WERI-Rb-1 (cell line): ENCODE results near the gene COG8.
A peak's percentile ranks its signal among the peaks of the same experiment; 100 is the strongest.

Experiments
- DNase-seq: peaks from one replicate; pipeline ENCODE4 v3.0.0-alpha.2; 2020
- H3K27ac ChIP-seq: fragments of 250-450 bp; sonication (Bioruptor Pico); 2 replicates; pipeline ENCODE4 v1.5.1; 2020; ENCODE audit warnings: mild to moderate bottlenecking, moderate library complexity
- H3K27me3 ChIP-seq: fragments of 250-450 bp; sonication (Bioruptor Pico); 2 replicates; pipeline ENCODE4 v1.5.1; 2021; ENCODE audit warnings: mild to moderate bottlenecking, low read depth, moderate library complexity; ENCODE audit not compliant: insufficient read depth, severe bottlenecking
- H3K36me3 ChIP-seq: fragments of 250-450 bp; sonication (Bioruptor Pico); 2 replicates; pipeline ENCODE4 v1.5.1; 2020; ENCODE audit warnings: mild to moderate bottlenecking, moderate library complexity
- H3K4me3 ChIP-seq: 2 replicates; pipeline ENCODE4 v1.5.1; 2011; ENCODE audit warnings: low read depth, mild to moderate bottlenecking, control low read depth, low read length
- H3K9me3 ChIP-seq: fragments of 250-450 bp; sonication (Bioruptor Pico); 2 replicates; pipeline ENCODE4 v1.5.1; 2021; ENCODE audit warnings: mild to moderate bottlenecking, moderate library complexity; ENCODE audit not compliant: severe bottlenecking
- CTCF ChIP-seq: IDR thresholded peaks from 2 replicates; pipeline ENCODE4 v1.5.1; 2011; ENCODE audit warnings: low read depth, mild to moderate bottlenecking, control low read depth, inconsistent platforms, low read length

The COG8 gene

DNA sequence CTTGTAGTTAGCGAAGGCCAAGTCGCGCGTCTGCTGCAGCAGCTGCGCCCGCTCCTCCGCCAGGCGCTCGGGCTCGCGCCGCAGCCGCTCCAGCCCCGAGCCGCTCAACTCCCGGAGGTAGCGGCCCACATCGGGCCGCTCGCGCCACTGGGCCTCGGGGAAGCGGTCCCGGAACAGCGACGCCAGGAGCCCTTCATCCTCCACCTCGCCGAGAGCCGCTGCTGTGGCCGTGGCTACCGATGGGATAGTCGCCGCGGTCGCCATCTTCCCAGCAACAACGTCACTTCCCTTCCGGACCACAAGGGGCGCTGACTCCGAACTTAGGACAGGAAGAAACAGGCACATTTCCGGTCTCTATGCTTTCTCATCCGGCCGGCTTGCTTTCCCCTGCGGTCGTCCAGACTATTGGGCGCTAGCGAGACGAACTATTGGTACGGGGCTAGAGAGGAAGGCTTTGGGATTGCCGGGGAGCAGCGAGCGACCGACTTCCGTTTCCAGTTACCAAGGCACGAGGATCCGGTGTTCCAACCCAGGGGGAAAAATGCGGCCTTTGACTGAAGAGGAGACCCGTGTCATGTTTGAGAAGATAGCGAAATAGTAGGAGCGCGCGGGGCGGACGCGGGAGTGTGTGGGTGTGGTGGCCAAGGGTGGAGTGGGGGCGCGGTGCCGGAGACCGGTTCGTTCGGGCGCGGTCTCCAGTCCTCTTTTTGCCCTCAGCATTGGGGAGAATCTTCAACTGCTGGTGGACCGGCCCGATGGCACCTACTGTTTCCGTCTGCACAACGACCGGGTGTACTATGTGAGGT lies at the start of gene COG8, which contains the start of gene NIP7:
Gene COG8, minus strand, starts transcription at position 276 of the 806 bp plus-strand sequence. Its CDS starts 12 bp downstream, at position 264.
Gene NIP7, plus strand, starts transcription at position 484 of the 806 bp plus-strand sequence. Its CDS starts 58 bp downstream, at position 542.
- Histone ChIP-seq H3K27ac (peak within 1 kb of the TSS; percentile 95), H3K4me3 (peak within 1 kb of the TSS; percentile 55), H3K9me3 (no peaks in the 10 kb centered on the region), H3K27me3 (no peaks in the 10 kb centered on the region), H3K36me3 (peaks cover 61% of the 10 kb centered on the region)
- TF ChIP-seq CTCF: peak; percentile 79
- peak; percentile 97 for DNase-seq

DNA sequence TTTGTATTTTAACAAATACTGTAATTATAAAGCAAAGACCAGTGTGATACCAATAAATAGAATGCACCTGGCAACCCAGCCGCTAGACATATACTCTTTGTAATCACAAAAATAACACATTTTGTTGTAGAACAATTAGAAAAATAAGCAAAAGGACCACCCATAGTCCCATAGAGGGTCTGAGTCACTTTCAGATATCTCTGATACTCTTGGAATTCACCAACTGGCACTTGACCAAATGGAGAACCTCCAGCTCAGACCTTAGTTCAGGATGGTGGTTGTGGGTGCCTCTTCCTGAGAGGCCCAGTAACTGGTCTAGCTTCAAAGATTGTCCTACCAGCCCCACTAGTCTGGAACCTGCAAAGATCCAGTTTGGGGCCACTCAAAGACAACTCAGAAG lies 47.2 kb upstream of the COG8 start:
- H3K27me3 ChIP-seq: no peaks in the 10 kb centered on the region

DNA sequence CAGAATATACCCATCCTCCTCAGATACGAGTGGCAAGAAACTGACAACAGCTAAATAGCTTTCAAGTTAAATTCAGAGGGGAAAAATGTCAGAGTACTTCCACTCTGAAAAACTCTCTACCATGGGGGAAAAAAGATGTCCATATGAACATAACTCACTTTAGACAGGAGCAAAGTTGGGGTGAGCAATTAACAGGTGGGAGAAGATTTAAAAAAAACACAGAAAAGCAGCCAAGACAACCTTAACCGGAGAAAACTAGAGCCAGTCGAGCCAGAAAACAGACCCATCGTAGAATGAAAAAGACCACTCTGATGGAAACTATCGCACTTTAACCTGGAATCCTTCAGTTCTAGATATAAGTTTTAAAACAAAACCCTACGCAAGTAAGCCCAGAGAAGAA lies 45.6 kb upstream of the COG8 start:
- DNase-seq: no peak
- H3K36me3 ChIP-seq: peaks cover 39% of the 10 kb centered on the region
- H3K9me3 ChIP-seq: no peaks in the 10 kb centered on the region
- H3K27ac ChIP-seq: peak overlapping the region; percentile 66
- peak overlapping the region; percentile 87 for H3K4me3 ChIP-seq
- no peaks in the 10 kb centered on the region for H3K27me3 ChIP-seq
- no peak for TF ChIP-seq CTCF

More for the DNA sequence above, 47.2 kb upstream of the COG8 start:
- no peak overlapping the region for H3K27ac ChIP-seq
- no peak for DNase-seq
- peaks cover 29% of the 10 kb centered on the region for H3K36me3 ChIP-seq
- TF ChIP-seq CTCF: no peak
- H3K9me3 ChIP-seq: no peaks in the 10 kb centered on the region
- H3K4me3 ChIP-seq: no peak overlapping the region

DNA sequence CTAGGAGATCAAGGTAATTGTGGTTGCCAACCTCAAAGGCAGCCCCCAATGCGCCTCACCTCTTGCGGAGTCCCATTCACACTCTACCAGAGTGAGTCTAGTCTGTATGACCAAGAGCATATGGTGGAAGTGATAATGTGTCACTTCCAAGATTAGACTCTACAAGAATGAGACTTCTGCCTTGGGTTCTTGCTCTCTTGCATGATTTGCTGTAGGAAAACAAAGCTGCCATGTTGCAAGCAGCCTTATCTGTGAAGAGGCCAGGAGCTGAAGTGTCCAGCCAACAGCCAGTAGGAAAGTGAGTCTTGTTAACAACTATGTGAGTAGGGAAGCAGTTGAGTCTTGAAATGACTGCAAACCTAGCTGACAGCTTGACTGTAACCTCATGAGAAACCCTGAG lies 43.1 kb upstream of the COG8 start:
- Histone ChIP-seq H3K36me3 (peaks cover 58% of the 10 kb centered on the region), H3K9me3 (no peaks in the 10 kb centered on the region), H3K27me3 (no peaks in the 10 kb centered on the region), H3K27ac (no peak overlapping the region), H3K4me3 (no peak overlapping the region)
- TF ChIP-seq CTCF: no peak
- no peak for DNase-seq

DNA sequence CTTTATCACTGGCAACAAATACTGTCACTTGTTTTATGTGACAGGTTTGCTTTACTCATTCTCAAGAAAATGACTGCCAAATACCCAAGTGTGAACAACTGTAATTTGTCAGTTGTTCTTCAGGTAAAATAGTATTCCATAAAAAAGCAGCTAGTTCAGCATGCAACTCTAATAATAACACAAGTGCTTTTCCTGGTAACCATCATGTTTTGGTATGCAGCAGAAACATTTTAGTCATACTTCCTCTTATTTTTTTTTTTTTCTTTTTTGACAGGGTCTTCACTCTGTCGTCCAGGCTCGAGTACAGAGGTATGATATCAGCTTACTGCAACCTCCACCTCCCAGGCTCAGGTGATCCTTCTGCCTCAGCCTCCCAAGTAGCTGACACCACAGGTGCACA lies 41.9 kb upstream of the COG8 start:
- no peak for TF ChIP-seq CTCF
- Histone ChIP-seq H3K4me3 (no peak overlapping the region), H3K9me3 (no peaks in the 10 kb centered on the region), H3K27me3 (no peaks in the 10 kb centered on the region), H3K36me3 (peaks cover 60% of the 10 kb centered on the region), H3K27ac (no peak overlapping the region)
- DNase-seq: no peak
